ENCODE results near the gene MYCBP2.
"Not testable (repeated sequence)": the region's sequence is repeated elsewhere in the genome, so short reads cannot be mapped to it uniquely, and the experiment has no call there.

Gene MYCBP2

DNA sequence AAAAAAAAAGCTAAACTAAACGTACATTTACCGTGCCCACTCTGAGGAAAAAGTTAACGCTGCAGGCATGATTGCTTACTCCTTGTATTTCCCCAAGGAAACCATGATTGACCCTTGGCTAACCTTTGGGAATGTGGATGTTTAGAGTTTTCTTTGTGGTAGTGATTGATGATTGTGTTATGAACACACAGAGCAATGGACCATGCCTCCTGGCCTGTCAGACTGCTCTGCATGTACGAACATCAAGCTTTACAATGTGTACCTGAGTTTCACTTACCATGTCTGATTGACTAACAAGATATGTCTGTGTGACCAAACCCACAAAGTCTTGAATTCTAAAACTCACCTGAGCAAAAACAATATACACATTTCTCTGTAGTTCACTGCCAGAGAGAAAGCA, 35.1 kb downstream of the MYCBP2 start:
- DNase-seq (ENCODE audit: low read depth): no peak

DNA sequence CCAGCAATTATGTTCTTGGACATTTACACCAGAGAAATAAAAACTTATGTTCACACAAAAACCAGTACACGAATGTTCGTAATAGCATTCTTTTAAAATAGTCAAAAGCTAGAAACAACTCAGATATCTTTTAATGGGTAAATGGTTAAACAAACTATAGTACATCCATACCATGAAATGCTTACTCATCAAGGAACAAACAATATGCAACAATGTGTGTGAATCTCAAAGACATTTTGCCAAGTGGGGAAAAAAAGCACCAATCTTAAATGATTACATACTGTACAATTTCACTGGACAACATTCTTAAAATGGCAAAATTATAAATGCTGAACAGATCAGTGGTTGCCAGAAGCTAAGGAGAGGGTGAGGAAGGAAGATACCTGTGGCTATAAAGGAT, 36.6 kb downstream of the MYCBP2 start:
- DNase-seq (ENCODE audit: low read depth): no peak

DNA sequence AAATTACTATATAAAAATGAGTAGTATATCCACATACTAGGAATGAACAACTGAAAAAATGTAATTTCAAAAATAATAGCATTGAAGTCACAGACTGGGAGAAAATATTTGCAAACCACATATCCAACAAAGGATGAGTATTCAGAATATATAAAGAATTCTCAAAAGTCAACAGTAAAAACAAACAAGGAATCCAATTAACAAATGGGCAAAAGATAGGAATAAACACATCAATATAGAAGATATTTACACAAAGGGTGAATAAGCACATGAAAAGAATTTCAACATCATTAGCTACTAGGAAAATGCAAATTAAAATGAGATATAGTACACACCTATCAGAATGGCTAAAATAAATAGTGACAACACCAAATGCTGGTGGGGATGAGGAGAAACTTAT, 37.0 kb downstream of the MYCBP2 start:
- no peak for DNase-seq (ENCODE audit: low read depth)

DNA sequence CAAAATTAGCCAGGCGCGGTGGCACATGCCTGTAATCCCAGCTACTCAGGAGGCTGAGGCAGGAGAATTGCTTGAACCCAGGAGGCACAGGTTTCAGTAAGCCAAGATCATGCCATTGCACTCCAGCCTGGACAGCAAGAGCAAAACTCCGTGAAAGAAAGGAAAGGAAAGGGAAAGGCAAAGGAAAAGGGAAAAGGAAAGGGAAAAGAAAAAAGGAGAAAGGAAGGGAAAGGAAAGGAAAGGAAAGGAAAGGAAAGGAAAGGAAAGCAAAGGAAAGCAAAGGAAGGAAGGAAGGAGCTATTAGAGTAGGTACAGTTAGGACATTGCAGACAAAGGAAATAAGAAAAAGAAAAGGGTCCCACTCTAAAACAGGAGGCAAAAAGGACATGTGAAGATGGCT, 41.3 kb downstream of the MYCBP2 start:
- not testable (repeated sequence) for DNase-seq (ENCODE audit: low read depth)

DNA sequence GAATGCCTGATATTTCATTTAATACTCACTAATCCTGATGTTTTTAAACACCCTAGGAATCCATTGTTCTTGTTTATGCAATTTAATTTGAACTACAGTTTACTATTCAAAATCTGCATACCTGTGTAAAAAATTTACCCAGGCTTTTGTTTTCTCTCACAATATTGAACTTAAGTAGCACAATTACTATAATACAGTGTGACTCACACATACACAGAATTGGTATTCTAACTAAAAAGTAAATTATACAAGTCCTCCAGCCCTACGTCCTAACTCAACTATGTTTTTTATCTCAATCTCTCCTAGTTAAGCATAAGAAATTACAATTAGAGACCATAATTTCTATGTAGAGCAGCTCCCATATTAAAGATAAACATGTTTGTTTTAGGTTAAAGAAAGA, 41.8 kb downstream of the MYCBP2 start:
- no peak for DNase-seq (ENCODE audit: low read depth)

DNA sequence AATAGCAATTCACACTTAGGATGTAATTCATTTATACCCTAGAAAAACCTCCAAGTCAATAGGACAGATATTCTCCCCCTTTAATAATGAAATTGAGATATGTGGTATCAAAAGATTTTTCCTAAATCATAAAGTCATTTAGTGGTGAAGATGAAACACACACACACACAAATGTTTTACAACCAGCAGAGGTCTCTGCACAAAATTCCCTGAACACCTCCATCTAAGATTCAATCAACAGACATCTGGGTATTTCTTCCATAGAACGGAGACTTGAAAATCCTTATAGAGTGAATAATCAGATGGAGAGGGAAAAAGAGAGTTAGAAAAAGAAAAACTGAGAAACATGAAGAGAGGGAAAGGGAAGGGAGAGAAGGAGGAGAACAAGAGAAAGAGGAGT, 52.8 kb downstream of the MYCBP2 start:
- DNase-seq (ENCODE audit: low read depth): no peak

DNA sequence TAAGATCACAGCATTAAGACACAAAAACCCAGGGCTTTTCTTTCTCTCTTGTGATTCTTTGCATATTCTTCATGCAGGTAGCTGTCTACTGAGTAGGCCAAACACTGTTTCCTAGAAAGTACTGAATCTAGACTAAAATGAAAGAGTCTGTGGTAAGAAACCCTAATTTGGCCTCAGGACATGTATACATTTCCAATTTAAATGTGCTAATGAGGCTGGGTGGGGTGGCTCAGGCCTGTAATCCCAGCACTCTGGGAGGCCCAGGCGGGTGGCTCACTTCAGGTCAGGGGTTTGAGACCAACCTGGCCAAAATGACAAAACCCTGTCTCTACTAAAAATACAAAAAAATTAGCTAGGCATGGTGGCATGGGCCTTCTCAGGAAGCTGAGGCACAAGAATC, 57.8 kb downstream of the MYCBP2 start:
- no peak for DNase-seq (ENCODE audit: low read depth)

DNA sequence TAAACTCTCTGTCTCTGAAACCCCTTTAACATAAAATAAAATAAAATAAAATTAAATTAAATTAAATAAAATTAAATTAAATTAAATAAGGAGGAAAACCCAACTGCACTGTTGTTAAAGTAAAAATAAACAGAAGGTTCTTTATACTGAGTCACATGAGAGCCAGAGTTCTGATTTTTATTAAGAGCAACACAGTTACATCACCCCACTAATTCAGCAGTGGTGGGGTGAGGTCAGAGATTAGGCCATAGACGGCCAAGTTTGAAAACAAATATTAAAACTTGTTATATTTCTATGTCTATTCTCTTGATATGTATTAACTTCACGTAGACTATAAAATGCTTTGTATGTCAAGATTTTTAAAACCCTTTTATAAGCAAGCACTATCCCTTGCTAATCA, 59.5 kb downstream of the MYCBP2 start:
- no peak for DNase-seq (ENCODE audit: low read depth)

DNA sequence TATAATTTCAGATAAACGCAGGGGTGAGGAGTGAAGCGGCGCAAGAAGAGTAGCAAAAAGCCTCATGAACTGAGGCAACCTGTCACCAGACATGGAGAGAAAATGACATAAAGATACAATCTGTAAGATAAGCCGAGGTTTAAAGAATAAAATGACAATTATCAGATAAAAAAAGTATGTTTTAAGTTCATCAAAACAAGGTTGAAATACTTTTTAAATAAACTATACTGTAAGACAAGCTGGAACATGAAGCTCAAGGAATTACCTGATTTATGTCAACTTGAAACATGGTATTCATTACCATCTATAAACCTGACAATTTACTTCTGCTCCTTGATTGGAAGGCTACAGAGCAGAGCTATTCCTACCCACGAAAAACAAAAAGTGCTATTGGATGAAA, 61.6 kb downstream of the MYCBP2 start:
- DNase-seq (ENCODE audit: low read depth): no peak

DNA sequence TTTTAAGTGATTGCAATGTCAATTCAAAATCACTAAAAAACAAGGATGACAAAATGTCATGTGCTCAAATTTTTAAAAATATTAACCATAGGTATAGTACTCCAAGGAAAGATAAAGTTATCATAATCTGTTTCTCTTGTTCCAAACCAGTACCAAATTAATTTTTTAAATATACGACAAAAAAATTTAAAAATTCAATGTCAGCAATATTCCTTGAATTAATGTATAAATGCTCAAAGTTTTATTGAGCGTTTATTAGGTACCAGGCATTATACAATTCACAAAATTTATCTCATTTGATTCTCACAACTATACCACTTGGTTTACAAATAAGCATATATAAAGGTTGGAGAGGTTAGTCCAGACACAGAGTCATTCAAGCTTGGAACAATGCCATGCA, 64.7 kb downstream of the MYCBP2 start:
- DNase-seq (ENCODE audit: low read depth): no peak

DNA sequence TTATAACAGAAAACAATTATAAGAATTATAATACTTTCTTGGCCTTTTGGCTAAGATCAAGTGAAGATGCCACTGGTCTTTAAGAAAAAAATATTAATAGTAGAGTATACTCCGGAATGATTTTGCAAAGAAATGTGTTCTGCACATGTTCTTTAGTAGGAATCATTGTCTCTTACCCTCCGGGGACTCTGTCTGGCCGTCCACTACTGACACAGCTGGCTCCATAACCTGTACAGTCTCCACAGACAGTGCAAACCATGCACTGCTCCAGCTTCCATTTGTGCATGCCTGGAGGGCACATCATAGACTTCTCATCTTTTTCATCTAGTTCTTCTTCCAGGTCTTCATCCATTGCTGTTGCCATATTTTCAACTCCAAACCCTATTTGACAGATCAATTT, 75.9 kb downstream of the MYCBP2 start:
- no peak for DNase-seq (ENCODE audit: low read depth)

DNA sequence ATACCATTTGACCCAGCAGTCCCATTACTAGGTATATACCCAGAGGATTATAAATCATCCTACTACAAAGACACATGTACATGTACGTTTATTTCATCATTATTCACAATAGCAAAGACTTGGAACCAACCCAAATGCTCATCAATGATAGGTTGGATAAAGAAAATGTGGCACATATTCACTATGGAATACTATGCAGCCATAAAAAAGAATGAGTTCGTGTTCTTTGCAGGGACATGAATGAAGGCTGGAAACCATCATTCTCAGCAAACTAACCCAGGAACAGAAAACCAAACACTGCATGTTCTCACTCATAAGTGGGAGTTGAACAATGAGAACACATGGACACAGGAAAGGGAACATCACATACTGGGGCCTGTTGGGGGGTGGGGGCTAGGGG, 81.7 kb downstream of the MYCBP2 start:
- DNase-seq (ENCODE audit: low read depth): not testable (repeated sequence)

DNA sequence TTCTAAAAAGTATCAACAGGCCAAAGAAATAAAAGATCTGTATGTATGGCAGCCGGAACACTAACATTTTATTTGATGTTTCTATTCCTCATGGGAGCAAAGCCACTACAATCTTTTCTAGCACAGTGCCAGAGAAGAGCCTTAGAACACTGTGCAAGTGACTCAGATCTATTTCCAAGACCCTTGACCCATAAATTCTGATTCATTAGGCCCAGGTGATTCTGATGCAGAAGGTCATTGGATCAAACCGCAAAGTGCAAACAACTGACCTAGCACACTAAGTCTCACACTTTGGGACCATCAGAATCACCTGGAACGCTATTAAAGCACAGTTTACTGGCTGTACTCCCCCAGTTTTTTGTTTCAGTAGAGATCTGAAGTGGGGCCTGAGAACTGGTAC, 87.6 kb downstream of the MYCBP2 start:
- DNase-seq (ENCODE audit: low read depth): no peak

DNA sequence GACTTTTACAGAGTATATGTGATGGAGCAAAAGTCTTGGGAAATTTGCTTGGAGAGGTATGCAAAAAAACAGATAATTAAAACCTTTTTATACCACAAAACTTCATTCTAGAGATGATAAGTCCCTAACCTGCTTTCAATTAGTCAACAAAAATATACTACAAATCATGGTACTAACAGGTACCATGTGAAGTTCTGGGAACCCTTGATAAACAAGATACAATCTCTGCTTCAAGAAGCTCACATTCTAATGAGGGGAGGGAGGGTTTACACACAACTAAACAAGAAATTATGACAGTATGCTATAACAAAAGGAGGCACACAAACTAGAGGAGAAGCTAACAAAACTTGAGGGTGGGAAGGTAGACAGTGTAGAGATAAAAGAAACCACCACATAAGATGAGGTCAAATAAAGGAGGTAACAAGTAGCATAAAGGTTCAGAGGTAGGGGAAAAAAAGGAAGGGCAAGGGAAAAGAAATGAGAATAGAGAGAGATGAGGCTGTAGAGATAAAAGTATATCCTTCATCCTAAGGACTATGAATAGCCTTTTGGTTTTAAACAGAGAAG, 91.4 kb downstream of the MYCBP2 start:
- DNase-seq (ENCODE audit: low read depth): no peak

DNA sequence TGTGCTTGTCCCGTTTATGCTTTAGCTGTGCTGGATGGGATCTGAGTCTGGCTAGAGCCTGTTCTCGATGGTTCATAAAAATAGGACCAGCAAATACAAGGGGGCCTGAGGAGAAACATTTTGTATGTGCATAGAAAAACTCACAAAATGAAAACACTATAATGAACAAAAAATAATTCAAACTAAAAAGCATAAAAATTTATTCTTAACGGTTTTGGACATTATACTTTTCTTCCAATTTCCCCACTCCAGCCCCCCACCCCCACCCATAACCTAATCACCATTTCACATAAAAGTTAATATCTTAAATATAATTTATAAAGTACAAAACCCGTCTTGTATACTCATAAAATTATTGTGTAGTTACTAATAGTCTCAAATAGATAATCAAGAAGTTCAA, 93.7 kb downstream of the MYCBP2 start:
- no peak for DNase-seq (ENCODE audit: low read depth)

DNA sequence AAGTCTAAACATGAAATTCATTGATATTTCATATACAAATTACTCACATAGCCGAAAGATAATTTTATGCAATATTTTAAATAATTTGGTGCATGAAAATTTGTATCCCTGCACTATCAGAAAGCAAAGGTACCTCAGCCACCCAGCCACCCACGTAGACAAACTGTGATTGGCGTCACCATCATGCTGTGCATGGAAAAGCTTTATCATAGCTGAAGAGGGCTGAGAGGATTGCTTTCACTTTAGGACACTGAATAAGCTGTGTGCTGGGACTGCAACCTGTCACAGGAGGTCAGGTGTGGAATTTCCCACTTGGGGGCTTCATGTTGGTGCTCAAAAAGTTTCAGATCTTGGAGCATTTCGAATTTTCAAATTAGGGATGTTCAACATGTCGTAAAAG, 96.3 kb downstream of the MYCBP2 start:
- DNase-seq (ENCODE audit: low read depth): no peak

DNA sequence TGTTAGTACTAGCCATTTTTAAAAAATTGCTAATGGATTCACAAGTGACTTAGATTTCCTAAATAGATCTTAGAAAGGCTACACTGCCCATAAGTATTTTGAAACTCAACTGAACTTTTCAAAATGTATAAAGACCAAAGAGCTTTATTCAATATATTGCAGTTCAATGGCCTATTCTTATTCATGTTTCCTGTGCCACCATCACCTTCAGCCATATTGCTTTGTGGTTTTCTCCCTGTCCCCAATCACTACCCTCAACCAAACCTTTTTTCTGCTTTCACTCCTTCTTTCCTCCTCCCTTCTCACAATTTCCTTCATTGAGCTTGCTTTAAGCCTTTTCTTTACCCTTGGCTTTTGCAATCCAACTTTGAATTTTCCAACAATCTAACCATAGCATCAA, 100.9 kb downstream of the MYCBP2 start:
- DNase-seq (ENCODE audit: low read depth): no peak

DNA sequence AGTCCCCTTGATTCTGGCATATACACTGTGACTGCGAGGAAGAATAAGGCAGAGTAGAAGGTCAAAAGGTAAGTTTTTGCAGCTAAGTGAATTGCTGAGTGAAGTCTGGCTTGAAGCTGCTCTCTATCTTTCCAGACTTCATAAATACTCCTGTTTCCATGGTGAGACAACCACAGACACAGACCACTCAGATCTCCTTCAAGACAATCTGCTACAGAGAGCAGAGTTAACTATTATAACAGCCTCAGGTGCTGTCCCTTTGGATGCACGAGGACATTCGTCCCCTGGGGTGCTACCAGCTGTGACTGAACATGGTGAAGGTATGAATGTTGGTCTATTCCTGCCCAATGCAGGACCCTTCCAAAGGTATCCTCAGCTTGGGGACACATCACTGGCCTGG, 104.0 kb downstream of the MYCBP2 start:
- no peak for DNase-seq (ENCODE audit: low read depth)

DNA sequence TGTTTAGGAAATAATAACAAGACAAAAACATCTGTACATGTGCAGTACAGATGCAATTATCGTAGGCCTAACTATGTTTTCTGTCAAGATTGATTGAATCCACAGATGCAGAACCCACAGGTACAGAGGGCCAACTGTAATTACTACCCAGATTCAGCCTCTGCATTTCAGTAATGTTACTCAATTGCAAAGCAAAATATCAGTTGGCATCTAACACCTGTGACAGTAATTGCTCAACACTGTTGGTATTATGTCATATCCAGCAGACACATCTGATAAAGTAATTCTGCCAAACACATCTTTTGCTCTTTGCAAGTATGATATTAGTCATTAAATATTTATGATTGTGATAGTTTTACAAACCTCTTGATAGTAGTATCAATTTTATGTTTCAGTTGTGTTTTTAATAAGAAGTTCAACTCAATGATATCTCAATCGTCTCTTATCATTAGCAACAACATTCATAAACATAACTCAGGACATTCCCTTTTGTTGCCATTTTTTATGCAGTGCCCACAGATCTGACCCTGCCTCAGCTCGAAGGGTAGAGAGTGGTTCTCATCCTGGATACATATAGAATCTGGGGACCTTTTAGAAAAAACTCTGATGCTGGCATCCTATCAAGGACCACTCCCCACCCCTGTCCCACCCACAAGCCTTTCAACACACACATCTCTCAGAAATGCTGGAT, 104.7 kb downstream of the MYCBP2 start:
- no peak for DNase-seq (ENCODE audit: low read depth)

DNA sequence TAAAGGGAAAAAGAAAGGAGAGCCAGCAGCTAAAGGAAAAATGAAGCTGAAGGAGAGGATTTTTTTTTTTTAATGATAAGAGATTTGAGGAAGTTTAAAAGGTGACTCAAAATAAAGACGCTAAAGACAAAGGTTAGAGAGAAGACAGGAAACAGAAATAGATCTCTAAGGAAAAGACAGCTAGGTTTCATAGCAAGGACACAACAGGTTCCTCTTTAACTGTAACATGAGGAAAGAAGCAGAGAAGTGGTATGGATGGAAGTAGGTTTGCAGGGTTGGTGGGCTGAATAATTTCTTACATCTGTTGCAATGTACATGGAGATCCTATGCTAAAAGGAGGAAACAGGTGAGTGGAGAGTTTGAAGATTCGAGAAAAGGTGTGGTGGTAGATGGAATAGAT, 107.5 kb downstream of the MYCBP2 start:
- no peak for DNase-seq (ENCODE audit: low read depth)

DNA sequence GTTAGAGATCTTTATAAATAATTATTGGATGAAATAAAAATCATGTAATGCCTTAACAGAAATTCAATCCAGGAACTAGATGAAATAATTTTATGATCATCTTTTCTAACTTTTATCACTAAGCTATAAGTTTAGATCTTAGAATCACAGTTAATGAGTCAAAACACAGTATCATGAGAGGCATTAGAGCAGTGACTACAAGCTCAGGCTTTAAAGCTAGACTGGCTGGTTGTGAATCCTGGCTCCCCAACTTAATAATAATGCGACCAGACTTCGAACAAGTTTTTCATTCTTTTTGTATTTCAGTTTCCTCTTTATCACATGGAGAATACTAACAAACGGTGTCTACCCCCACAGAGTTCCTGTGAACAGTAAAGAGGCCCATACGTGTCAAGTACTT, 108.6 kb downstream of the MYCBP2 start:
- no peak for DNase-seq (ENCODE audit: low read depth)

DNA sequence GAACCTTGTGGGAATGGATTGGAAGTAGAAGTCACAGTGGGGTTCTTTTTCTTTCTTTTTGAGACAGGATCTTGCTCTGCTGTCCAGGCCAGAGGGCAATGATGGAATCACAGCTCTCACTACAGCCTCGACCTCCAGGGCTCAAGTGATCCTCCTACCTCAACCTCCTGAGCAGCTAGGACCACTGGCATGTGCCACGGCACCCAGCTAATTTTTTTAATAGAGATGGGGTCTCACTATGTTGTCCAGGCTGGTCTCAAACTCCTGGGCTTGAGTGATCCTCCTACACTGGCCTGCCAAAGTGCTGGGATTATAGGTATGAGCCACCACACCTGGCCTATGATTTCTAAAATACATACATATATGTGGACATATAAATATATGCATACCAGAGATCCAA, 111.4 kb downstream of the MYCBP2 start:
- no peak for DNase-seq (ENCODE audit: low read depth)

DNA sequence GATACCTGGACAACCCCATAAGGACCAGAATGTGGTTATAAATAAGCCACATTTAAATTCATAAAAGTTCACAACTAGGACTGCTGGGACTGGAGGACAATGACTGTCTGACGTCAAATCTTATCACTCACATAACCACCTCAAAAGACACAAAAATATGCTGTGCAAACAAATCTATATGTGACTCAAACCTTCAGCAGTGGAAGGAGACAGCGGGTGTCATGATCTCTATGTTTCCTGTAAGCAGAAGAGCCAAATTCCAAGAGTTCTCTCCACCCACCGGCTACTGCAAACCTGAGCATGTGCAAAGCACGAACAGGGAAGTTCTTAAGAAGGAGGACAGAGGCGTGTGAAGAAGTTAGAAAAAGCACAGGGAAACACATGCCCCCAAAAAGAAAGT, 113.2 kb downstream of the MYCBP2 start:
- DNase-seq (ENCODE audit: low read depth): no peak

DNA sequence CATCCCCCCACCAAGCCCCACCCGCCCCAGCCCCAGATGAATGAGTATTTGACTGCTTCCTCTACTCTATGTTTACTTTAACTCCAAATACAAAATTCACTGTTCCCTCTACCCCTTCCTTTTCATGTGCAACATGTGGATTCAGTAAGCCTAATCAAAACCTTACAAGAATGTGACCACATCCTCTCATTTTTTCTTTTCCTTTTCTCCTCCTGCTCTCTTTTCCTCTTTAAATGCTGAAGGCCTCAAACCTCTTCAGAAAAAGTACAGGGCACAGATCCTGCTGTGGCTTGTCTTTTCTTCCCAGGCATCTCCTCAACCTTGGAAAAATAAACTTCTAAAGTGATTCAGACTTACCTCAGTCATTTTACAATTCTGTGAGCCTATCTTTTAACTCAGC, 119.0 kb downstream of the MYCBP2 start:
- DNase-seq (ENCODE audit: low read depth): no peak

Measured in activated T-cell treated with anti-CD3 and anti-CD28 coated beads for 1 hour (primary cell).